Ectodermal cell (in vitro differentiated cells): ENCODE data around the gene FOXK2. TPM values are rescaled to one million over a fixed set of nuclear protein-coding genes. Genes with fewer than 3 reads are reported as not detected.

Source experiments
- H3K27ac ChIP-seq: 2 replicates; pipeline ENCODE4 v1.7.0; 2013; ENCODE audit warnings: mild to moderate bottlenecking, low read depth, low read length; ENCODE audit not compliant: insufficient read depth, poor library complexity, severe bottlenecking
- H3K27me3 ChIP-seq: 2 replicates; pipeline ENCODE4 v1.7.0; 2013; ENCODE audit warnings: mild to moderate bottlenecking, low read length; ENCODE audit not compliant: insufficient read depth, control insufficient read depth, poor library complexity, severe bottlenecking
- H3K36me3 ChIP-seq: one replicate; pipeline ENCODE4 v1.7.0; 2013; ENCODE audit warnings: low read length; ENCODE audit not compliant: control insufficient read depth, insufficient read depth
- H3K4me1 ChIP-seq: one replicate; pipeline ENCODE4 v1.7.0; 2013; ENCODE audit warnings: low read length; ENCODE audit not compliant: control insufficient read depth, insufficient read depth
- H3K4me3 ChIP-seq: 2 replicates; pipeline ENCODE4 v1.7.0; 2013; ENCODE audit warnings: low read depth, low read length, control low read depth; ENCODE audit not compliant: insufficient read depth
- H3K9me3 ChIP-seq: 2 replicates; pipeline ENCODE4 v1.7.0; 2013; ENCODE audit warnings: mild to moderate bottlenecking, low read length, moderate library complexity; ENCODE audit not compliant: control insufficient read depth
- WGBS, 2 experiments: methylation state at CpG; one replicate each; pipeline ENCODE4 v1.1.7; 2013; ENCODE audit warnings: missing lambda C conversion rate in 2 of 2; 5-methylcytosine and 5-hydroxymethylcytosine counted together
- polyA plus RNA-seq, 4 experiments: library from polyadenylated mRNA; stranded (reverse); fragments of 50-300 nt; gene quantifications; one replicate each; pipeline ENCODE4 v1.2.3, GENCODE V29; 2013

FOXK2 gene
- polyA plus RNA-seq (2013, experiment 1 of 4): 60.9 TPM
- polyA plus RNA-seq (2013, experiment 2 of 4): 59.8 TPM
- 40.7 TPM for polyA plus RNA-seq (2013, experiment 3 of 4)
- 45.0 TPM for polyA plus RNA-seq (2013, experiment 4 of 4)

DNA sequence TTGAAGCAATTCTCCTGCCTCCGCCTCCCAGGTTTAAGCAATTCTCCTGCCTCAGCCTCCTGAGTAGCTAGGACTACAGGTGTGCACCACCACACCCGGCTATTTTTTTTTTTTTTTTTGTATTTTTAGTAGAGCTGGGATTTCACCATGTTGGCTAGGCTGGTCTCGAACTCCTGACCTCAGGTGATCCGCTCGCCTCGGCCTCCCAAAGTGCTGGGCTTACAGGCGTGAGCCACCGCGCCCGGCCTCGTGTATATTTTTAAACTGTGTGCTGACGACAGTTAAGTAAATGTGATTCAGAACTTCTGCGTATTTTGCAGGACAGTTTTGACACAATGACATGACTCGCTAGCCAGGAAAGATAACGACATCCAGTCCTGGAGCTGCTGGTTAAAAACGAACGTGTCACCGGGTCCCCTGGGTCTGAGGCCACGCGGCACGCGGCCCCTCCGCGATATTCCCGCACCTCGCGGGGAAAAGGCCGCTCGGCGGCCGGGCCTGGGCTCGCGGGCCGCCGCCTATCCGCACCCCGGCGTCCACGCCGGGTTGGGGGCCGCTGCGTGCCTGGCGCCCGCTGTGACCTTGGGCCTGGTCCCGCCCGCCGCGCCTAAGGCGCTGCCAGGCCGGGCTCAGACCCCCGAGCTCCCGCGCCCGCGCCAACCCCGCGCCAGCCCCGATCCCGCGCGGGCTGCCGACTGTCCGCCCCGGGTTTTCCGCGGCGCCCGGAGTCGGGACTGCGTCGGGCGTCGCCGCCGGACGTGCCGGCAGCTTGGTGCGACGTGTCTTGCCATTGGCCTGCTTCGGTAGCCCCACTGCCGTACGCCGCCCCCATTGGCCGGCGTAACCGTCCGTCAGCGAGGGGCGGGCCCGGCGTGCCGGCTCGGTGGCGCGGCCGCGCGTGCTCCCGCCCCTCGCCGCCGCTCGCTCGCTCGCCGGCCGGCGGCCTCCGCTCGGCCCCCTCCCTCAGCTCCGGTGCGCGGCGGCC lies at the start of gene FOXK2:
TSS of gene FOXK2 (plus strand) at position 907 of the 985 bp plus-strand sequence. CDS start 157 bp downstream, outside the sequence.
- 6 to 7% methylated on average over 113 to 114 of the region's 114 CpGs for WGBS, 2 experiments
- Histone ChIP-seq H3K4me3 (peak within 1 kb of the TSS; percentile 66), H3K27me3 (no peaks in the 10 kb centered on the region), H3K4me1 (no peaks in the 10 kb centered on the region), H3K36me3 (no peaks in the 10 kb centered on the region), H3K9me3 (no peaks in the 10 kb centered on the region), H3K27ac (peak within 1 kb of the TSS; percentile 50)

- H3K9me3 ChIP-seq: no peaks in the 10 kb centered on the region
- no peaks in the 10 kb centered on the region for H3K27me3 ChIP-seq
- WGBS, 2 experiments: 97% methylated on average over 5 to 7 of the region's 7 CpGs
- H3K4me1 ChIP-seq: no peaks in the 10 kb centered on the region
- H3K4me3 ChIP-seq: no peak overlapping the region
- H3K27ac ChIP-seq: no peak overlapping the region
- peaks cover 53% of the 10 kb centered on the region for H3K36me3 ChIP-seq
Observed at GRCh38 chr17:82470065-82470464, 49.5 kb upstream of the FOXK2 start.

GRCh38 chr17:82474223-82475010 lies 45.1 kb upstream of the FOXK2 start:
- no peak overlapping the region for H3K4me3 ChIP-seq
- H3K4me1 ChIP-seq: no peaks in the 10 kb centered on the region
- no peaks in the 10 kb centered on the region for H3K9me3 ChIP-seq
- H3K27ac ChIP-seq: no peak overlapping the region
- H3K36me3 ChIP-seq: peaks cover 25% of the 10 kb centered on the region
- WGBS, 2 experiments: 93 to 98% methylated on average over 9 to 11 of the region's 11 CpGs
- H3K27me3 ChIP-seq: no peaks in the 10 kb centered on the region

DNA sequence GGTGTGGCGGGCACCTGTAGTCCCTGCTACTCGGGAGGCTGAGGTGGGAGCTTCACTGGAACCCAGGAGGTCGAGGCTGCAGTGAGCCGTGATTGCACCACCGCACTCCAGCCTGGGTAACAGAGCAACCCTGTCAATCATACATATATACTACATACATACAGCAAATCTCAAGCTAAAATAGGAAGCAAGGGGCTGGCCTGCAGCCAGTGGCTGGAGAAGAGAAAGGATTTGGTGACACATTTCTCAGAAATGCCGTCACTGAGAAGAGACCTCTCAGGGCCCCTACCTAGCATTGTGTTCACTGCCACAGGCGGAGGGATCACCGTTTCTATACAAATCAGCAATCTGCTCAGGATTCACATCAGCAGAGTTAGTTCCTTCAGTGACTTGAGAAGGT lies 44.1 kb upstream of the FOXK2 start:
- H3K9me3 ChIP-seq: no peaks in the 10 kb centered on the region
- H3K27me3 ChIP-seq: no peaks in the 10 kb centered on the region
- H3K4me3 ChIP-seq: no peak overlapping the region
- peaks cover 30% of the 10 kb centered on the region for H3K36me3 ChIP-seq
- WGBS, 2 experiments: 93 to 98% methylated on average over 8 of the region's 8 CpGs
- no peak overlapping the region for H3K27ac ChIP-seq
- no peaks in the 10 kb centered on the region for H3K4me1 ChIP-seq

DNA sequence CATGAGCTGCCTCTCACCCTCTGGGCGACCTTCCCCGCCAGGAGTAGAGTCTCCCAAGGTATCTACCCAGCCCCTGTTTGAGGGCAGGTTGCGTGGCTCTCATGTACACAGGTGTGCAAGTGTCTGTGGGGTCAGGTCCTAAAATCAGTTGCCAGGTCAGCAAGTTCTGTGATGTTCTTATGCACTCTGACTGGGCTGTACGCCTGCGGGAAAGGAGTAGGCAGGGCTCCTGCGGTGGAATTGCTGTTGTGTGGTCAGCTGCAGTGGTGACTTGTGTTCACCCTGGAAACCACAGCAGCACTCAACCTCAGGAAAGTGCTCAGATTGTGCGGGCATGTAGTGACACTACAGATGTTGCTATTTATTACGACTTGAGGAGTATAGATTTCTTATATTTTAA lies 41.6 kb upstream of the FOXK2 start:
- 97 to 99% methylated on average over 8 of the region's 8 CpGs for WGBS, 2 experiments
- H3K4me1 ChIP-seq: no peaks in the 10 kb centered on the region
- peaks cover 44% of the 10 kb centered on the region for H3K36me3 ChIP-seq
- H3K27me3 ChIP-seq: no peaks in the 10 kb centered on the region
- no peaks in the 10 kb centered on the region for H3K9me3 ChIP-seq
- H3K27ac ChIP-seq: no peak overlapping the region
- H3K4me3 ChIP-seq: no peak overlapping the region

- 93 to 94% methylated on average over 5 of the region's 5 CpGs for WGBS, 2 experiments
- H3K4me3 ChIP-seq: no peak overlapping the region
- H3K9me3 ChIP-seq: no peaks in the 10 kb centered on the region
- H3K4me1 ChIP-seq: no peaks in the 10 kb centered on the region
- H3K27ac ChIP-seq: no peak overlapping the region
- H3K36me3 ChIP-seq: peaks cover 57% of the 10 kb centered on the region
- H3K27me3 ChIP-seq: no peaks in the 10 kb centered on the region
Observed at GRCh38 chr17:82479602-82480001, 39.9 kb upstream of the FOXK2 start.

GRCh38 chr17:82480318-82480717 lies 39.2 kb upstream of the FOXK2 start:
- 96% methylated on average over 9 of the region's 9 CpGs for WGBS, 2 experiments
- H3K36me3 ChIP-seq: peaks cover 60% of the 10 kb centered on the region

GRCh38 chr17:82483204-82483660 lies 36.3 kb upstream of the FOXK2 start:
- WGBS, 2 experiments: 96% methylated on average over 6 of the region's 6 CpGs
- H3K4me1 ChIP-seq: no peaks in the 10 kb centered on the region

More at GRCh38 chr17:82480318-82480717, 39.2 kb upstream of the FOXK2 start:
- Histone ChIP-seq H3K4me3 (no peak overlapping the region), H3K27me3 (no peaks in the 10 kb centered on the region), H3K27ac (no peak overlapping the region), H3K4me1 (no peaks in the 10 kb centered on the region), H3K9me3 (no peaks in the 10 kb centered on the region)

GRCh38 chr17:82483836-82484235 lies 35.7 kb upstream of the FOXK2 start:
- H3K27ac ChIP-seq: no peak overlapping the region
- H3K27me3 ChIP-seq: no peaks in the 10 kb centered on the region
- H3K9me3 ChIP-seq: no peaks in the 10 kb centered on the region
- WGBS, 2 experiments: 96 to 98% methylated on average over 9 of the region's 9 CpGs
- peaks cover 82% of the 10 kb centered on the region for H3K36me3 ChIP-seq
- H3K4me3 ChIP-seq: no peak overlapping the region
- no peaks in the 10 kb centered on the region for H3K4me1 ChIP-seq

More at GRCh38 chr17:82483204-82483660, 36.3 kb upstream of the FOXK2 start:
- H3K9me3 ChIP-seq: no peaks in the 10 kb centered on the region
- H3K27me3 ChIP-seq: no peaks in the 10 kb centered on the region
- no peak overlapping the region for H3K4me3 ChIP-seq
- peaks cover 78% of the 10 kb centered on the region for H3K36me3 ChIP-seq
- H3K27ac ChIP-seq: no peak overlapping the region
